A549 treated with DMSO at 1 μM for 4 hours (cell line): ENCODE measurements around the gene BASP1. TPM values are rescaled to one million over a fixed set of nuclear protein-coding genes. Genes with fewer than 3 reads are reported as not detected.

ENCODE experiments used
- total RNA-seq: library from RNA; stranded (reverse); fragments of 200-300 nt; extraction: Qiagen RNA extraction; gene quantifications from 5 replicates; pipeline ENCODE4 v1.2.3, GENCODE V29; 2022; ENCODE audit warnings: low read depth

Gene BASP1
- total RNA-seq = 241 to 374 TPM (median 328 TPM) in 5 replicates

GRCh38 chr5:17217493-17218352 is at the start of gene BASP1:
TSS of gene BASP1 (plus strand) at chr5:17217631. CDS start at chr5:17275217, 57,586 bp downstream.

